ENCODE data around the gene EDN1.

EDN1 gene

GRCh38 chr6:12339808-12340487, 49.8 kb downstream of the EDN1 start:
- H3K4me3 ChIP-seq (ENCODE audit: low read depth in 1 of 2, low read length in 2 of 2) = no peak overlapping the region
- no peaks in the 10 kb centered on the region for H3K4me1 ChIP-seq (ENCODE audit: insufficient read depth, low read length)
- H3K79me2 ChIP-seq (ENCODE audit: insufficient read depth, low read length) = no peaks in the 10 kb centered on the region
- DNase-seq = no peak
- TF ChIP-seq EZH2 (IDR thresholded peaks at IDR 0.05; ENCODE audit: borderline replicate concordance, low read depth, low read length, severe bottlenecking) (no peak), CTCF (IDR thresholded peaks at IDR 0.05; ENCODE audit: borderline replicate concordance, extremely low read depth, low read length, poor library complexity, severe bottlenecking) (no peak)
- H4K20me1 ChIP-seq (ENCODE audit: insufficient read depth, low read length) = no peaks in the 10 kb centered on the region
- H3K36me3 ChIP-seq (ENCODE audit: insufficient read depth, low read length) = no peaks in the 10 kb centered on the region
- no peak overlapping the region for H3K9ac ChIP-seq (ENCODE audit: low read depth, low read length)
- no peak overlapping the region for H3K4me2 ChIP-seq (ENCODE audit: insufficient read depth, low read length)
- H3K27me3 ChIP-seq (ENCODE audit: insufficient read depth, low read length, poor library complexity) = no peaks in the 10 kb centered on the region
- H3K27ac ChIP-seq (ENCODE audit: low read length) = no peak overlapping the region
- ATAC-seq (ENCODE audit: insufficient read depth, low read depth) = no peak
- no peaks in the 10 kb centered on the region for H3K9me3 ChIP-seq (ENCODE audit: insufficient read depth, low read length, severe bottlenecking)
- no peak overlapping the region for H2AFZ ChIP-seq (ENCODE audit: low read depth, low read length)

GRCh38 chr6:12340488-12340818, 50.3 kb downstream of the EDN1 start:
- Histone ChIP-seq H3K36me3 (ENCODE audit: insufficient read depth, low read length) (no peaks in the 10 kb centered on the region), H3K9ac (ENCODE audit: low read depth, low read length) (no peak overlapping the region), H3K27ac (ENCODE audit: low read length) (no peak overlapping the region), H3K27me3 (ENCODE audit: insufficient read depth, low read length, poor library complexity) (no peaks in the 10 kb centered on the region), H3K4me1 (ENCODE audit: insufficient read depth, low read length) (no peaks in the 10 kb centered on the region), H4K20me1 (ENCODE audit: insufficient read depth, low read length) (no peaks in the 10 kb centered on the region), H3K4me2 (ENCODE audit: insufficient read depth, low read length) (no peak overlapping the region), H3K9me3 (ENCODE audit: insufficient read depth, low read length, severe bottlenecking) (no peaks in the 10 kb centered on the region), H3K4me3 (ENCODE audit: low read depth in 1 of 2, low read length in 2 of 2) (no peak overlapping the region), H2AFZ (ENCODE audit: low read depth, low read length) (no peak overlapping the region), H3K79me2 (ENCODE audit: insufficient read depth, low read length) (no peaks in the 10 kb centered on the region)
- DNase-seq (no peak), ATAC-seq (ENCODE audit: insufficient read depth, low read depth) (no peak)
- TF ChIP-seq CTCF (IDR thresholded peaks at IDR 0.05; ENCODE audit: borderline replicate concordance, extremely low read depth, low read length, poor library complexity, severe bottlenecking) = no peak
- TF ChIP-seq EZH2 (IDR thresholded peaks at IDR 0.05; ENCODE audit: borderline replicate concordance, low read depth, low read length, severe bottlenecking) = no peak

GRCh38 chr6:12342664-12343063, 52.5 kb downstream of the EDN1 start:
- Histone ChIP-seq H3K27me3 (ENCODE audit: insufficient read depth, low read length, poor library complexity) (no peaks in the 10 kb centered on the region), H3K9me3 (ENCODE audit: insufficient read depth, low read length, severe bottlenecking) (no peaks in the 10 kb centered on the region), H3K79me2 (ENCODE audit: insufficient read depth, low read length) (no peaks in the 10 kb centered on the region), H3K4me1 (ENCODE audit: insufficient read depth, low read length) (no peaks in the 10 kb centered on the region), H2AFZ (ENCODE audit: low read depth, low read length) (no peak overlapping the region), H3K9ac (ENCODE audit: low read depth, low read length) (no peak overlapping the region), H4K20me1 (ENCODE audit: insufficient read depth, low read length) (no peaks in the 10 kb centered on the region), H3K27ac (ENCODE audit: low read length) (no peak overlapping the region), H3K4me2 (ENCODE audit: insufficient read depth, low read length) (no peak overlapping the region), H3K36me3 (ENCODE audit: insufficient read depth, low read length) (no peaks in the 10 kb centered on the region), H3K4me3 (ENCODE audit: low read depth in 1 of 2, low read length in 2 of 2) (no peak overlapping the region)
- DNase-seq (no peak), ATAC-seq (ENCODE audit: insufficient read depth, low read depth) (no peak)
- TF ChIP-seq EZH2 (IDR thresholded peaks at IDR 0.05; ENCODE audit: borderline replicate concordance, low read depth, low read length, severe bottlenecking) (no peak), CTCF (IDR thresholded peaks at IDR 0.05; ENCODE audit: borderline replicate concordance, extremely low read depth, low read length, poor library complexity, severe bottlenecking) (no peak)

GRCh38 chr6:12343122-12343439, 52.9 kb downstream of the EDN1 start:
- Histone ChIP-seq H3K4me2 (ENCODE audit: insufficient read depth, low read length) (no peak overlapping the region), H3K4me1 (ENCODE audit: insufficient read depth, low read length) (no peaks in the 10 kb centered on the region), H3K36me3 (ENCODE audit: insufficient read depth, low read length) (no peaks in the 10 kb centered on the region), H3K9ac (ENCODE audit: low read depth, low read length) (no peak overlapping the region), H2AFZ (ENCODE audit: low read depth, low read length) (no peak overlapping the region), H3K4me3 (ENCODE audit: low read depth in 1 of 2, low read length in 2 of 2) (no peak overlapping the region), H3K27ac (ENCODE audit: low read length) (no peak overlapping the region), H3K79me2 (ENCODE audit: insufficient read depth, low read length) (no peaks in the 10 kb centered on the region), H3K27me3 (ENCODE audit: insufficient read depth, low read length, poor library complexity) (no peaks in the 10 kb centered on the region), H4K20me1 (ENCODE audit: insufficient read depth, low read length) (no peaks in the 10 kb centered on the region), H3K9me3 (ENCODE audit: insufficient read depth, low read length, severe bottlenecking) (no peaks in the 10 kb centered on the region)
- ATAC-seq (ENCODE audit: insufficient read depth, low read depth) = no peak
- TF ChIP-seq CTCF (IDR thresholded peaks at IDR 0.05; ENCODE audit: borderline replicate concordance, extremely low read depth, low read length, poor library complexity, severe bottlenecking) (no peak), EZH2 (IDR thresholded peaks at IDR 0.05; ENCODE audit: borderline replicate concordance, low read depth, low read length, severe bottlenecking) (no peak)
- DNase-seq = no peak

Measured in DND-41 (cell line).